ENCODE data around the gene NAT9.
A peak's percentile ranks its signal among the peaks of the same experiment; 100 is the strongest.

The NAT9 gene

GRCh38 chr17:74780443-74781238 lies 4.5 kb upstream of the NAT9 start:
- peaks cover 0 to 7% of the 10 kb centered on the region in 2 donors for H3K36me3 ChIP-seq (ENCODE audit: control insufficient read depth in 1 of 2, insufficient read depth in 2 of 2, low read length in 2 of 2)
- no peaks in the 10 kb centered on the region for H3K27me3 ChIP-seq (ENCODE audit: control insufficient read depth in 1 of 2, insufficient read depth in 2 of 2, low read length in 2 of 2)
- H3K9ac ChIP-seq (ENCODE audit: low read depth in 1 of 2, low read length in 2 of 2), result no peak overlapping the region
- no peak overlapping the region for H3K4me3 ChIP-seq (ENCODE audit: low read depth in 1 of 2, low read length in 2 of 2)
- H3K4me1 ChIP-seq (ENCODE audit: control insufficient read depth in 1 of 2, insufficient read depth in 2 of 2, low read length in 2 of 2), result peaks cover 8 to 38% of the 10 kb centered on the region in 2 donors
- H3K27ac ChIP-seq (ENCODE audit: low read depth, low read length), result no peak overlapping the region
- H3K9me3 ChIP-seq (ENCODE audit: control insufficient read depth in 1 of 2, low read length in 2 of 2), result no peaks in the 10 kb centered on the region

GRCh38 chr17:74779948-74780400 lies 3.8 kb upstream of the NAT9 start:
- peaks cover 13 to 45% of the 10 kb centered on the region in 2 donors for H3K4me1 ChIP-seq (ENCODE audit: control insufficient read depth in 1 of 2, insufficient read depth in 2 of 2, low read length in 2 of 2)
- H3K27ac ChIP-seq (ENCODE audit: low read depth, low read length), result no peak overlapping the region
- no peak overlapping the region for H3K9ac ChIP-seq (ENCODE audit: low read depth in 1 of 2, low read length in 2 of 2)
- peaks cover 0 to 3% of the 10 kb centered on the region in 2 donors for H3K36me3 ChIP-seq (ENCODE audit: control insufficient read depth in 1 of 2, insufficient read depth in 2 of 2, low read length in 2 of 2)
- no peaks in the 10 kb centered on the region for H3K9me3 ChIP-seq (ENCODE audit: control insufficient read depth in 1 of 2, low read length in 2 of 2)
- no peaks in the 10 kb centered on the region for H3K27me3 ChIP-seq (ENCODE audit: control insufficient read depth in 1 of 2, insufficient read depth in 2 of 2, low read length in 2 of 2)
- H3K4me3 ChIP-seq (ENCODE audit: low read depth in 1 of 2, low read length in 2 of 2), result no peak overlapping the region

DNA sequence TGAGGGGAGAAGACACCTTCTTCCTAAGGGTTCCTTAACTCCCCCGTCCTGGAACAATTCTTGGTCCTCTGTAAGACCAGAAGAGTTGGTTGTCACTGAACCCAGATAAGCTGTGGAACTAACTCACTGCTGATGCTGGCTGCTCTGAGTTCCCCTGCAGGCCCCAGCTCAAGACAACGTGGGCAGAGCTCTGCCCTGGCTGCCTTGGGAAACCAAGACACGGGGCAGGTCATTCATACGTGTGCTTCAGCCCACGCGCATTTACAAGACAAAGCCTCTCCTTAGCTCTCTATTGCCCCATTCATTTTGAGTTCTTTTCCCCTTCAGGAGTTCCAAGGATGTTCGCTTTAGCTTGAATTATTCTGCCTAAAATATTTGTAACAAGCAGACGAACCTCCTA lies 3.4 kb upstream of the NAT9 start:
- Histone ChIP-seq H3K27ac (ENCODE audit: low read depth, low read length) (no peak overlapping the region), H3K9me3 (ENCODE audit: control insufficient read depth in 1 of 2, low read length in 2 of 2) (no peaks in the 10 kb centered on the region), H3K27me3 (ENCODE audit: control insufficient read depth in 1 of 2, insufficient read depth in 2 of 2, low read length in 2 of 2) (no peaks in the 10 kb centered on the region), H3K36me3 (ENCODE audit: control insufficient read depth in 1 of 2, insufficient read depth in 2 of 2, low read length in 2 of 2) (peaks cover 0 to 3% of the 10 kb centered on the region in 2 donors), H3K4me3 (ENCODE audit: low read depth in 1 of 2, low read length in 2 of 2) (no peak overlapping the region), H3K9ac (ENCODE audit: low read depth in 1 of 2, low read length in 2 of 2) (no peak overlapping the region), H3K4me1 (ENCODE audit: control insufficient read depth in 1 of 2, insufficient read depth in 2 of 2, low read length in 2 of 2) (peaks cover 13 to 45% of the 10 kb centered on the region in 2 donors)

DNA sequence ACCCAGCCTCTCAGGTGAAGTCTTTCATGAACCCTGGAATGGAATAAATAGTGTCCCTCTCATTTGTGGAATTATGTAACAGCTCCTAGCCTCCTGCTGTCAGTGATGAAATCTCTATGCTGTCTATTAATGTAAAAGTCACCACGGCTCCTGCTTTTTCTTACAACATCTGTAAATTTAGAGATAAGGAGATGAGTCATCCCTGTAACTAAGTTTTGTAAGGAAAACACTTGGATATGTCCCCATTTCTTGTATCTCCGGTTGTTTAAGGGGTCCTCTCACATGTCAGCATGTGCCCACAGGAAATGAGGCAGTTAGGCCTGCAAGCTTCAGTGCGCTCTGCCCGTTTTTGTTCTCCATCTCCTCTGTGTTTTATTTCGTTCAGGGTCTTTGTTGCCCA lies 2.8 kb upstream of the NAT9 start:
- Histone ChIP-seq H3K27ac (ENCODE audit: low read depth, low read length) (no peak overlapping the region), H3K4me1 (ENCODE audit: control insufficient read depth in 1 of 2, insufficient read depth in 2 of 2, low read length in 2 of 2) (peaks cover 13 to 48% of the 10 kb centered on the region in 2 donors), H3K9me3 (ENCODE audit: control insufficient read depth in 1 of 2, low read length in 2 of 2) (no peaks in the 10 kb centered on the region)

DNA sequence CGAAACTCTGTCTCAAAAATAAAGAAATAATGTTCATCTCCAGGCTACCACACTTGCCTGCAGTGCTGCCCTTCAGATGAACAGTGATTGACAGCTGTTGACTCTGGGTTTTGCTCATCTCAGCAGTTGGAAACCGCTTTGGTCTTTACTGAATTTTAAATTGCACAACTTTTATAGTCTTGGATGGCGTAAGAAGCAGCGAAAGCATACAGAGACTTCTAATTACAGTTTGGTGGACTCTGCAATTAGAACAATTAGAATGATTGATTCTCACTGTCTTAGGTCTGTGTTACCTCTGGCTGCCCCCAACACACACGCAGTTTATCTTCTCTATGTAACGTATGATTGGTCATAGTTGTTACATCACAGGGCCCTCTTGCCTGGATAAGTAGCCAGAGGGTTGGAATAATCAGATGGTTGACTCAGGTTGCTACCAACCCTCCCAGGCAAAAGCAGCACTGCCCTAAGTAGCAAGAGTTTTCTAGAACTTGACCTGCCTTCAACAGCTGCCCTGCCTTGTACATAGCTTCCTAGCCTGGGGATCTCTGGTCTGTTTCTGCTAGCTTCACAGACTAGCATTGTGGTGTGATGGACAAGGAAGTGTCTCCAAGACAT lies 1.9 kb upstream of the NAT9 start:
- H3K27ac ChIP-seq (ENCODE audit: low read depth, low read length), result no peak overlapping the region
- H3K9me3 ChIP-seq (ENCODE audit: control insufficient read depth in 1 of 2, low read length in 2 of 2), result no peaks in the 10 kb centered on the region
- H3K27me3 ChIP-seq (ENCODE audit: control insufficient read depth in 1 of 2, insufficient read depth in 2 of 2, low read length in 2 of 2), result no peaks in the 10 kb centered on the region
- H3K9ac ChIP-seq (ENCODE audit: low read depth in 1 of 2, low read length in 2 of 2), result no peak overlapping the region
- peaks cover 13 to 51% of the 10 kb centered on the region in 2 donors for H3K4me1 ChIP-seq (ENCODE audit: control insufficient read depth in 1 of 2, insufficient read depth in 2 of 2, low read length in 2 of 2)
- H3K36me3 ChIP-seq (ENCODE audit: control insufficient read depth in 1 of 2, insufficient read depth in 2 of 2, low read length in 2 of 2), result peaks cover 0 to 10% of the 10 kb centered on the region in 2 donors
- H3K4me3 ChIP-seq (ENCODE audit: low read depth in 1 of 2, low read length in 2 of 2), result no peak overlapping the region

More for the DNA sequence above, 2.8 kb upstream of the NAT9 start:
- Histone ChIP-seq H3K27me3 (ENCODE audit: control insufficient read depth in 1 of 2, insufficient read depth in 2 of 2, low read length in 2 of 2) (no peaks in the 10 kb centered on the region), H3K36me3 (ENCODE audit: control insufficient read depth in 1 of 2, insufficient read depth in 2 of 2, low read length in 2 of 2) (peaks cover 0 to 3% of the 10 kb centered on the region in 2 donors), H3K4me3 (ENCODE audit: low read depth in 1 of 2, low read length in 2 of 2) (no peak overlapping the region), H3K9ac (ENCODE audit: low read depth in 1 of 2, low read length in 2 of 2) (no peak overlapping the region)

GRCh38 chr17:74776990-74777389 lies 845 bp upstream of the NAT9 start:
- Histone ChIP-seq H3K27me3 (ENCODE audit: control insufficient read depth in 1 of 2, insufficient read depth in 2 of 2, low read length in 2 of 2) (no peaks in the 10 kb centered on the region), H3K9me3 (ENCODE audit: control insufficient read depth in 1 of 2, low read length in 2 of 2) (no peaks in the 10 kb centered on the region), H3K4me1 (ENCODE audit: control insufficient read depth in 1 of 2, insufficient read depth in 2 of 2, low read length in 2 of 2) (peaks cover 13 to 51% of the 10 kb centered on the region in 2 donors), H3K36me3 (ENCODE audit: control insufficient read depth in 1 of 2, insufficient read depth in 2 of 2, low read length in 2 of 2) (peaks cover 0 to 20% of the 10 kb centered on the region in 2 donors), H3K9ac (ENCODE audit: low read depth in 1 of 2, low read length in 2 of 2) (peak overlapping the region; percentile 20 to 66), H3K27ac (ENCODE audit: low read depth, low read length) (no peak overlapping the region), H3K4me3 (ENCODE audit: low read depth in 1 of 2, low read length in 2 of 2) (peak overlapping the region; percentile 83 to 90)

- H3K9me3 ChIP-seq (ENCODE audit: control insufficient read depth in 1 of 2, low read length in 2 of 2), result no peaks in the 10 kb centered on the region
- H3K36me3 ChIP-seq (ENCODE audit: control insufficient read depth in 1 of 2, insufficient read depth in 2 of 2, low read length in 2 of 2), result peaks cover 10 to 30% of the 10 kb centered on the region in 2 donors
- peak overlapping the region; percentile 55 for H3K27ac ChIP-seq (ENCODE audit: low read depth, low read length)
- H3K4me1 ChIP-seq (ENCODE audit: control insufficient read depth in 1 of 2, insufficient read depth in 2 of 2, low read length in 2 of 2), result peaks cover 19 to 57% of the 10 kb centered on the region in 2 donors
- H3K9ac ChIP-seq (ENCODE audit: low read depth in 1 of 2, low read length in 2 of 2), result peak overlapping the region; percentile 78 to 86
- H3K27me3 ChIP-seq (ENCODE audit: control insufficient read depth in 1 of 2, insufficient read depth in 2 of 2, low read length in 2 of 2), result no peaks in the 10 kb centered on the region
- peak overlapping the region; percentile 83 to 90 for H3K4me3 ChIP-seq (ENCODE audit: low read depth in 1 of 2, low read length in 2 of 2)
These were observed 619 bp downstream of the NAT9 start for GRCh38 chr17:74775409-74776043.

DNA sequence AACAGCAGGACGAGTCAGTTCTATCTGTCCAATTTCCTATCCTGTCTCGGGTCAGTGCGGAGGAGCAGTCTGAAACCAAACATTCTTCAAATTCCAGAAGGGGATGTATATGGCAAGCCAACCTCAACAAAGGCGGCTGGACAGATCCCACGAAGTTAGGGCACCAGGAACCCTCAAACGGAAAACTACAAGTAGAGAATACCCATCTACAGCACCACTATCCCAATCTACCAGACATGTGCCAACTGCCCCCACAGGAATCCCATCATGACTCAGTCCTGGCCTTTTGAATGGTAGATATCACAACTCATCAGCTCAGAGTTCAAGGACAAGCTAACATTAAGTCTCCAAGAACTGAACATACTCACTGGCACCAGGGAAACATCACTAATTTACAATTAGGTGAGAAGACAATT lies 2.3 kb downstream of the NAT9 start:
- H3K9me3 ChIP-seq (ENCODE audit: control insufficient read depth in 1 of 2, low read length in 2 of 2), result no peaks in the 10 kb centered on the region
- H3K27me3 ChIP-seq (ENCODE audit: control insufficient read depth in 1 of 2, insufficient read depth in 2 of 2, low read length in 2 of 2), result no peaks in the 10 kb centered on the region
- H3K4me3 ChIP-seq (ENCODE audit: low read depth in 1 of 2, low read length in 2 of 2), result no peak overlapping the region
- peaks cover 13 to 42% of the 10 kb centered on the region in 2 donors for H3K36me3 ChIP-seq (ENCODE audit: control insufficient read depth in 1 of 2, insufficient read depth in 2 of 2, low read length in 2 of 2)
- no peak overlapping the region for H3K9ac ChIP-seq (ENCODE audit: low read depth in 1 of 2, low read length in 2 of 2)
- peaks cover 36 to 57% of the 10 kb centered on the region in 2 donors for H3K4me1 ChIP-seq (ENCODE audit: control insufficient read depth in 1 of 2, insufficient read depth in 2 of 2, low read length in 2 of 2)
- H3K27ac ChIP-seq (ENCODE audit: low read depth, low read length), result no peak overlapping the region

- Histone ChIP-seq H3K27me3 (ENCODE audit: control insufficient read depth in 1 of 2, insufficient read depth in 2 of 2, low read length in 2 of 2) (no peaks in the 10 kb centered on the region), H3K9me3 (ENCODE audit: control insufficient read depth in 1 of 2, low read length in 2 of 2) (no peaks in the 10 kb centered on the region), H3K9ac (ENCODE audit: low read depth in 1 of 2, low read length in 2 of 2) (no peak overlapping the region), H3K4me1 (ENCODE audit: control insufficient read depth in 1 of 2, insufficient read depth in 2 of 2, low read length in 2 of 2) (peaks cover 41 to 61% of the 10 kb centered on the region in 2 donors), H3K27ac (ENCODE audit: low read depth, low read length) (no peak overlapping the region), H3K36me3 (ENCODE audit: control insufficient read depth in 1 of 2, insufficient read depth in 2 of 2, low read length in 2 of 2) (peaks cover 17 to 47% of the 10 kb centered on the region in 2 donors), H3K4me3 (ENCODE audit: low read depth in 1 of 2, low read length in 2 of 2) (no peak overlapping the region)
These were observed 2.7 kb downstream of the NAT9 start for GRCh38 chr17:74773414-74773813.

DNA sequence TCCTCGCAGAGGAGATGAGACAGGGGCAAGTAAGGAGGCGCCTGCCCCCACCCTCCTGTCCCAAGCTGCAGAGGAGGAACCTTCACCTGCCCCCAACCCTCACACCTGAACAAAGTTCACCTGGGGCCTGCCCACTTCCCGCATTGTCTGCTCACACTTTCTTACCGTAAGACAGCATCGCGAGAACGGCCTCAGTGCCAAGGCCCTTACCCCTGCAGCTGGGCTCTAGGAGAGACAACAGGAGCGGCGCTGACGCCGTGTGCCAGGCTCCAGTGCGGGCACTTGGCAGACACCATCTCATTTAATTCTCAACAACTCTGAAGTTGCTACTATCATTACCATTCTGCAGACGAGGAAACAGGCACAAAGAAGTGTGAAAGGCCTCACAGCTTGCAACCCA lies 4.1 kb downstream of the NAT9 start:
- Histone ChIP-seq H3K9me3 (ENCODE audit: control insufficient read depth in 1 of 2, low read length in 2 of 2) (no peaks in the 10 kb centered on the region), H3K27me3 (ENCODE audit: control insufficient read depth in 1 of 2, insufficient read depth in 2 of 2, low read length in 2 of 2) (no peaks in the 10 kb centered on the region), H3K36me3 (ENCODE audit: control insufficient read depth in 1 of 2, insufficient read depth in 2 of 2, low read length in 2 of 2) (peaks cover 19 to 58% of the 10 kb centered on the region in 2 donors), H3K9ac (ENCODE audit: low read depth in 1 of 2, low read length in 2 of 2) (no peak overlapping the region), H3K4me3 (ENCODE audit: low read depth in 1 of 2, low read length in 2 of 2) (no peak overlapping the region), H3K27ac (ENCODE audit: low read depth, low read length) (no peak overlapping the region), H3K4me1 (ENCODE audit: control insufficient read depth in 1 of 2, insufficient read depth in 2 of 2, low read length in 2 of 2) (peaks cover 47 to 60% of the 10 kb centered on the region in 2 donors)
